Endothelial cell of umbilical vein (primary cell): ENCODE measurements around the gene RFFL. TPM values are rescaled to one million over a fixed set of nuclear protein-coding genes. Genes with fewer than 3 reads are reported as not detected.

ENCODE experiments used
- BruUV-seq: library from RNA; stranded (reverse); fragments of 400-500 nt; replicated peaks from 2 replicates; lab custom pipeline; 2021; lab: Mats Ljungman, UMichigan
- CTCF ChIA-PET: fragments of 300-600, 350-600 bp; sonication (Branson Sonifier 250); formaldehyde crosslinking; loops from one replicate; lab custom pipeline; 2021; ENCODE audit warnings: antibody characterized with exemption, inconsistent platforms; lab: Charles Lee
- POLR2A ChIA-PET: fragments of 300-600, 350-600 bp; sonication (Branson Sonifier 250); formaldehyde crosslinking; loops from one replicate; lab custom pipeline; 2021; ENCODE audit warnings: antibody characterized with exemption, inconsistent platforms; lab: Charles Lee
- DNase-seq: peaks from one replicate; pipeline ENCODE4 v3.0.0-alpha.2; 2011; ENCODE audit warnings: low read depth, low spot score
- FAIRE-seq: peaks from 2 replicates; lab custom pipeline; 2011; peaks lifted over from hg19 to GRCh38; lab: Jason Lieb, UNC
- H2AFZ ChIP-seq: 2 replicates; pipeline ENCODE4 v1.6.0; 2012; ENCODE audit warnings: low read depth, low read length, control low read depth, inconsistent platforms
- H3K27ac ChIP-seq: 2 replicates; pipeline ENCODE4 v1.5.1; 2011; ENCODE audit warnings: low read depth, mild to moderate bottlenecking, control low read depth, low read length, moderate library complexity; ENCODE audit not compliant: insufficient read depth
- H3K27me3 ChIP-seq, 2 experiments: 2 replicates each; pipeline versions ENCODE4 v1.6.0 to v1.6.1; 2011; ENCODE audit warnings: low read length in 2 of 2, mixed read lengths in 1 of 2; ENCODE audit not compliant: control insufficient read depth in 2 of 2, insufficient read depth in 2 of 2
- H3K36me3 ChIP-seq, 2 experiments: 2 replicates in 1 of 2; 3 replicates in 1 of 2; pipeline ENCODE4 v1.5.1; 2011; ENCODE audit warnings: low read length in 2 of 2, mild to moderate bottlenecking in 1 of 2, moderate library complexity in 1 of 2; ENCODE audit not compliant: control insufficient read depth in 2 of 2, insufficient read depth in 2 of 2; ENCODE audit errors: extremely low read depth in 1 of 2
- H3K4me1 ChIP-seq: 3 replicates; pipeline ENCODE4 v1.5.1; 2011; ENCODE audit warnings: mild to moderate bottlenecking, low read length; ENCODE audit not compliant: control insufficient read depth, insufficient read depth; ENCODE audit errors: extremely low read depth
- H3K4me2 ChIP-seq: 2 replicates; pipeline ENCODE4 v1.6.1; 2011; ENCODE audit warnings: low read length, control low read depth, mixed read lengths; ENCODE audit not compliant: insufficient read depth
- H3K4me3 ChIP-seq, 3 experiments: fragments of 200-600 bp in 1 of 3; sonication (generic), shearing (Covaris generic) in 1 of 3; replicated peaks in 1 of 3; 2 replicates each; pipeline ENCODE4 v1.5.1; 2011 to 2016; ENCODE audit warnings: control low read depth in 3 of 3, low read length in 3 of 3, mild to moderate bottlenecking in 2 of 3, inconsistent platforms in 1 of 3, low read depth in 1 of 3, moderate library complexity in 1 of 3; ENCODE audit not compliant: insufficient read depth in 1 of 3
- H3K79me2 ChIP-seq: 2 replicates; pipeline ENCODE4 v1.6.0; 2012; ENCODE audit warnings: low read length, inconsistent platforms; ENCODE audit not compliant: control insufficient read depth, insufficient read depth
- H3K9ac ChIP-seq: replicated peaks from 2 replicates; pipeline ENCODE3; 2011; ENCODE audit warnings: low read length, control low read depth; ENCODE audit not compliant: insufficient read depth; ENCODE audit errors: extremely low read depth
- H3K9me1 ChIP-seq: replicated peaks from 3 replicates; pipeline ENCODE4 v1.6.0; 2011; ENCODE audit warnings: mild to moderate bottlenecking, low read length; ENCODE audit not compliant: control insufficient read depth, insufficient read depth; ENCODE audit errors: extremely low read depth
- H3K9me3 ChIP-seq: replicated peaks from 2 replicates; pipeline ENCODE4 v1.5.1; 2012; ENCODE audit warnings: low read length, inconsistent platforms; ENCODE audit not compliant: control insufficient read depth, insufficient read depth
- H4K20me1 ChIP-seq: replicated peaks from 2 replicates; pipeline ENCODE3; 2011; ENCODE audit warnings: mild to moderate bottlenecking, low read length; ENCODE audit not compliant: control insufficient read depth, insufficient read depth; ENCODE audit errors: extremely low read depth
- EZH2 ChIP-seq: IDR thresholded peaks from 2 replicates; pipeline ENCODE4 v1.6.1; 2012; ENCODE audit warnings: borderline replicate concordance, low read depth, mild to moderate bottlenecking, moderate library complexity, low read length, inconsistent platforms; ENCODE audit not compliant: severe bottlenecking
- FOS ChIP-seq: IDR thresholded peaks from 2 replicates; pipeline ENCODE4 v1.6.1; 2011; ENCODE audit warnings: mild to moderate bottlenecking, low read length, moderate library complexity, borderline replicate concordance; ENCODE audit not compliant: insufficient read depth
- GATA2 ChIP-seq: IDR thresholded peaks from 2 replicates; pipeline ENCODE4 v1.7.0; 2011; ENCODE audit warnings: low read depth, mild to moderate bottlenecking, moderate library complexity, mixed read lengths, low read length; ENCODE audit not compliant: insufficient read length, insufficient read depth
- MYC ChIP-seq: IDR thresholded peaks from one replicate; pipeline ENCODE4 v1.6.1; 2011; ENCODE audit warnings: mild to moderate bottlenecking, low read depth, low read length
- POLR2A ChIP-seq: IDR thresholded peaks from 2 replicates; pipeline ENCODE4 v1.6.1; 2012; ENCODE audit warnings: low read depth, mild to moderate bottlenecking, control low read depth, low read length
- POLR2AphosphoS5 ChIP-seq: IDR thresholded peaks from 2 replicates; pipeline ENCODE4 v1.6.1; 2012; ENCODE audit warnings: low read depth, mild to moderate bottlenecking, control low read depth, low read length, moderate library complexity; ENCODE audit not compliant: insufficient read depth
- dilution Hi-C: fragments of 300-500 bp; cut with MboI; formaldehyde crosslinking; loops from one replicate; pipeline ENCODE4 v1.15.0; 2019; ENCODE audit warnings: low sequenced_read_pairs; ENCODE audit not compliant: extremely low pct_ligation_motif_present
- intact Hi-C: fragments of 100-400 bp; cut with micrococcal nuclease; formaldehyde crosslinking; loops from one replicate; pipeline ENCODE4 v1.10.0; 2022
- polyA plus RNA-seq, 4 experiments: library from polyadenylated mRNA; depleted of rRNA in 3 of 4; stranded (reverse) in 3 of 4; unstranded in 1 of 4; fragments of >200 nt; gene quantifications; 2 replicates each; pipeline versions ENCODE4 v1.2.1 to v1.2.3, GENCODE V29; 2011 to 2012; ENCODE audit warnings: missing spikeins in 1 of 4
- total RNA-seq: library from RNA; stranded (reverse); gene quantifications from 2 replicates; pipeline ENCODE4 v1.2.3, GENCODE V29; 2021
- TF ChIP-seq, protein P1 (sequence below): IDR thresholded peaks from 2 replicates; pipeline ENCODE4 v1.6.1; 2011; ENCODE audit not compliant: insufficient read depth, insufficient read length
- TF ChIP-seq, protein P2 (sequence below), 2 donors: IDR thresholded peaks; 1 replicate in 1 of 2; 2 replicates in 1 of 2; pipeline ENCODE4 v1.5.1; 2011; ENCODE audit warnings: low read length in 2 of 2, mild to moderate bottlenecking in 2 of 2, moderate library complexity in 2 of 2, control low read depth in 1 of 2, inconsistent platforms in 1 of 2, low read depth in 1 of 2; ENCODE audit not compliant: insufficient read depth in 1 of 2; ENCODE audit errors: extremely low read depth in 1 of 2

The RFFL gene
- total and polyA plus RNA-seq, 2 donors (not counting 3 experiments of a cell fraction or from before 2014, with no cell fraction given) = 7.0 to 14.1 TPM

DNA sequence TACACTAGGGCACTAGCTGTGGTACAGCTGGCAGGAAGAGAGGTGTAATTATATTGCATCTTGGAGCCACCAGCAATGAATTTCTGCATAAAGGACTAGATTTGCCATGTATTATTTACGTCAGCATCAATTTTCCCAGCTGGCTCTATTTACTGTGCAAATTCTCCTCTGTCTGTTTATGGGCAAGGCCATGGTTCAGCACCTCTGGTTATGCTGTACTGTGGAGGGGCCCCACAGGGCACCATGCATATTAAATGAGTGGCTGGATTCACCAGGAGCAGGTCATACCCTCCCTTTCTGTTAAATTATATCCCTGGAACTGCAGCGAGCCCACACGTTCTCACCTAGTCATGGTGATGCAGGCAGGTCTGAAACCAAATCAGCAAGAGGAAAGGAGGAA is 36.4 kb upstream of the RFFL start:
- no peak overlapping the region for H3K4me3 ChIP-seq
- no peaks in the 10 kb centered on the region for H4K20me1 ChIP-seq
- TF ChIP-seq POLR2AphosphoS5 (no peak), GATA2 (no peak), MYC (no peak), POLR2A (no peak)
- TF ChIP-seq, protein P1, sequence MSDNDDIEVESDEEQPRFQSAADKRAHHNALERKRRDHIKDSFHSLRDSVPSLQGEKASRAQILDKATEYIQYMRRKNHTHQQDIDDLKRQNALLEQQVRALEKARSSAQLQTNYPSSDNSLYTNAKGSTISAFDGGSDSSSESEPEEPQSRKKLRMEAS = no peak
- no peaks in the 10 kb centered on the region for H3K27me3 ChIP-seq
- ChIA-PET POLR2A (no interaction called here), CTCF (interaction anchor here (1.0 kb wide), 1 partner anchor 10 kb away, joined by 3 read pairs; no protein-coding TSS in a partner anchor)
- no peaks in the 10 kb centered on the region for H3K79me2 ChIP-seq
- dilution Hi-C loops (loop anchor here (25.0 kb wide), 1 partner anchor 113 kb away; the partner anchor contains the start of gene LIG3), intact Hi-C loops (no loop called here)
- no peak overlapping the region for H3K9ac ChIP-seq
- H3K9me1 ChIP-seq = no peaks in the 10 kb centered on the region
- no TSS peak for BruUV-seq
- H3K4me1 ChIP-seq = no peaks in the 10 kb centered on the region
- DNase-seq (no peak), FAIRE-seq (no peak)
- H3K27ac ChIP-seq = no peak overlapping the region
- no peak overlapping the region for H3K4me2 ChIP-seq
- no peak overlapping the region for H2AFZ ChIP-seq
- H3K9me3 ChIP-seq = no peaks in the 10 kb centered on the region
- H3K36me3 ChIP-seq = peaks cover 0 to 9% of the 10 kb centered on the region in 2 experiments

DNA sequence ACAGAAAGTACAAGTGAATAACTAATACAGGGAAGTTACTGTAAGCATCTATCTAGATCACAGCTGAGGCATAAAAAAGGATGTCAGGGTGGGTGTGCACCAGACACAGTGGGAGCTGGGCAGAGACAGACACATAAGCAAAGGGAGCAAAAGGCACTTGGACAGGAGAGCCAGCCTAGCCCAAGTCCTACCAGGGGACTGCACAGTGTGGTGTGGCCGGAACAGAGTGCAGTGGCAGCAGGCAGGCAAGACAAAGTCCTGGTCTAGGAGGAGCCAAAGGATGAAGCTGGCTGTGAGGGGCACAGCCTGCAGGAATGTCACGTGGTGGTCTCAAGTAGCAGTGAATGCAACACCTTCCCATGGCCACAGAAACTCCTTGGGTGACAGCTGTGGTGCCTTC is 34.3 kb upstream of the RFFL start:
- Histone ChIP-seq H3K4me3 (no peak overlapping the region), H3K79me2 (no peaks in the 10 kb centered on the region), H3K4me1 (no peaks in the 10 kb centered on the region), H4K20me1 (no peaks in the 10 kb centered on the region), H3K4me2 (no peak overlapping the region), H3K36me3 (peaks cover 0 to 6% of the 10 kb centered on the region in 2 experiments), H2AFZ (no peak overlapping the region), H3K27ac (no peak overlapping the region), H3K9ac (no peak overlapping the region), H3K9me1 (no peaks in the 10 kb centered on the region), H3K27me3 (no peaks in the 10 kb centered on the region), H3K9me3 (no peaks in the 10 kb centered on the region)
- intact Hi-C loops = no loop called here
- dilution Hi-C loops = no loop called here
- TF ChIP-seq, protein P1 = no peak
- no peak for TF ChIP-seq GATA2
- TF ChIP-seq, protein P2, sequence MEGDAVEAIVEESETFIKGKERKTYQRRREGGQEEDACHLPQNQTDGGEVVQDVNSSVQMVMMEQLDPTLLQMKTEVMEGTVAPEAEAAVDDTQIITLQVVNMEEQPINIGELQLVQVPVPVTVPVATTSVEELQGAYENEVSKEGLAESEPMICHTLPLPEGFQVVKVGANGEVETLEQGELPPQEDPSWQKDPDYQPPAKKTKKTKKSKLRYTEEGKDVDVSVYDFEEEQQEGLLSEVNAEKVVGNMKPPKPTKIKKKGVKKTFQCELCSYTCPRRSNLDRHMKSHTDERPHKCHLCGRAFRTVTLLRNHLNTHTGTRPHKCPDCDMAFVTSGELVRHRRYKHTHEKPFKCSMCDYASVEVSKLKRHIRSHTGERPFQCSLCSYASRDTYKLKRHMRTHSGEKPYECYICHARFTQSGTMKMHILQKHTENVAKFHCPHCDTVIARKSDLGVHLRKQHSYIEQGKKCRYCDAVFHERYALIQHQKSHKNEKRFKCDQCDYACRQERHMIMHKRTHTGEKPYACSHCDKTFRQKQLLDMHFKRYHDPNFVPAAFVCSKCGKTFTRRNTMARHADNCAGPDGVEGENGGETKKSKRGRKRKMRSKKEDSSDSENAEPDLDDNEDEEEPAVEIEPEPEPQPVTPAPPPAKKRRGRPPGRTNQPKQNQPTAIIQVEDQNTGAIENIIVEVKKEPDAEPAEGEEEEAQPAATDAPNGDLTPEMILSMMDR (IDR thresholded peaks at IDR 0.05; ENCODE audit: extremely low read depth in 1 of 2, insufficient read depth in 1 of 2, low read depth in 1 of 2, low read length in 2 of 2) = no peak
- TF ChIP-seq POLR2A = no peak
- TF ChIP-seq MYC = no peak
- no peak for TF ChIP-seq FOS
- TF ChIP-seq POLR2AphosphoS5 = no peak
- TF ChIP-seq EZH2 = no peak
- FAIRE-seq (no peak), DNase-seq (no peak)
- ChIA-PET CTCF (interaction anchor here (1.3 kb wide), 1 partner anchor 8 kb away, joined by 5 read pairs; no protein-coding TSS in a partner anchor), POLR2A (no interaction called here)
- BruUV-seq = no TSS peak
